HG02798 (cell line): ENCODE measurements around the gene ADAM12.
"Not testable (repeated sequence)": the region's sequence is repeated elsewhere in the genome, so short reads cannot be mapped to it uniquely, and the experiment has no call there.

Experiments
- ATAC-seq: cut with Tn5 transposase; IDR thresholded peaks from one replicate; pipeline ENCODE4 v1.9.1; 2021; ENCODE audit warnings: mild to moderate bottlenecking; ENCODE audit not compliant: unreplicated experiment, poor library complexity

ADAM12 gene

DNA sequence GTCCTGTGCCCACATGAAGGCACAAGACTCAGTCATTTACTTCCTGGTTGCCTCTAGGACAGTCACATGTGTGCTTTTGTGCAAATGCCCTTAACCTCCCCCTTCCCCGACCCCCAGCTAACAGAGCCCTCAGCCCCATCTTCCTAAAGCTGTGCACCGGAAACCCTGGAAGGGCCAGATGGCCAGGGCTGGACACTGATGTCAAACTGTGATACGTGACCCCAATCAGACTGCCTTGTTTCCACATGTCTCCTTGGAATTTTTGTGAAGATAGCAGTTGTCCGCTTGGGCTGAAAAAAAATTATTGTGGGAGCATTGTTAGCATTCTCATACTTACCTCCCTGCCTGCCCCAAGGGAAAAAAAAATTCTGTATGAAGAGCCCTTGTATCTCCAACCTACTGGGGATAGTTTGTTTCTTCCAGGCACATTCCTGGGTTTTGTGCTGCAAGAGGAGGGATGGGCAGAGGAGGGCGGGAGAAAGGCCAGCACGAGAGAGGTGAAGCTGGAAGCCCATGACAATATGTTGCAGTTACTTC lies 17.0 kb upstream of the ADAM12 start:
- ATAC-seq, result no peak

- no peak for ATAC-seq
Measured at GRCh38 chr10:126402721-126403695, 14.7 kb upstream of the ADAM12 start.

DNA sequence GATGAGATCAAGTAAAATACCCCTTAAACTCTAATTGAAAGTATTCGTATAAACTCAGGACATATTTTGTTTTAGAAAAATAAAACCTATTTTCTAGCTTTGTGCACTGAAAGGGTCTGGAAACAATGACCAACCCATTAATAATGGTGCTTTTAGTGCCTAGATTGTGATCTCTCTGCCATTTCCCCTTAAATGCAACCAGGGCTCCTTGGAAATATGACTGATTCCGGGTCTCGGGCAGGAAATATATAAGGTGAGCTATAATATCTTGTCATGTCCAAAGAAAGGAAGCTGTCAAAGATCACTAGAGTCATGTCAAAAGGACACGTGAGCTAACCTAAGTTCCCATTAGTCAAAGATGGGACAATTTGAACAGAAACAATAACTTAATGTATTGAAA lies 12.4 kb upstream of the ADAM12 start:
- no peak for ATAC-seq

DNA sequence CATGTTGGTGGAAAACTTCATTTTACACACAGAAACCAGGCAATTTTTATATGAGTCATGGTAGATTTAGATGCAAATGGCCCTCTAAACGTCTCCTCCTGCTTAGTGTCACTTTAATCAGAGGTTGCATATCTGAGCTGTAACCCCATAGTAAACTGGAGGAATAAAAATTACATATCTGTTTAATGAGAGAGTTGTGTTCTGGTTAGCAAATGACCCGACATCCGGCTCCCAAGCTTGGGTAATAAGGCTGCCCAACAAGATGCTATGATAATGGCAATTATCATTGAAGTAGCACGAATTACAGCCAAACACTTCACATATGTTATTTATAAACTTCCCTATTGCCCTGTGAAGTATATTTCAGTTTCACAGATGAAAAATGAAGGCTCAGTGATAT lies 10.6 kb upstream of the ADAM12 start:
- ATAC-seq, result no peak

GRCh38 chr10:126398383-126398743 lies 10.1 kb upstream of the ADAM12 start:
- ATAC-seq, result no peak

DNA sequence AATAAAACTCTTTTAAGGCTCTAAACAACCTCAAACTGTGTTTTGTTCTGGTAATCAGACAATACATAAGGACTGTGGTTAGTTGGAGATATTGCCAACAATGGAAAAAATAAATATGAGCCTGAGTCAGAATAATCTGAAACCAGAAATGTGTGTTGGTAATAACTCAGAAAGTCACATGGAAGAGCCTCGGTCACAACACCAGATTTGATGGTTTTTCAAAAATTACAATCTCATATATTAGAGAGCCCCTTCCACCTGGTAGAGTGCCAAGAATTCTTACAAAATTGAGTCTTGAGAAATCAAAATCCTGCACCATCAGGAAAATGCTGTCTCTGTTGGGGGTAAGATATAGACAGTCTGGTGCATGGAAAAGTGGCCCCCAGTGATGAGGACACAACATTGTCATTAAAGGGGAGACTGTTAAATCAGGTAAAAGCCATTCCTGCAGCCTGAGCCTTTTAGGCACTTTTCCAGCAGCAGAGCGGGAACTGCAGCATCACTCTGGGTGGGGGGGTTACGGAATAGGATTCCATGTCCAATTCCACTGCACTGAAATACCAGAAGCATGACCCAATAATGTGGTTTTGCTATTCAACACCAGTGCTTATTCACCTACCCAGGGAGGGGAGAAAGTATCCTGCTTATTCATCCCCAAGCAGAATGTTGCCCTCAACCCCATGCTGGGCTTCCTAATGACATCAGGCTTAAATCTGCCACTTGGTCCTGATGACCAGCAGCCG lies 9.5 kb upstream of the ADAM12 start:
- no peak for ATAC-seq

DNA sequence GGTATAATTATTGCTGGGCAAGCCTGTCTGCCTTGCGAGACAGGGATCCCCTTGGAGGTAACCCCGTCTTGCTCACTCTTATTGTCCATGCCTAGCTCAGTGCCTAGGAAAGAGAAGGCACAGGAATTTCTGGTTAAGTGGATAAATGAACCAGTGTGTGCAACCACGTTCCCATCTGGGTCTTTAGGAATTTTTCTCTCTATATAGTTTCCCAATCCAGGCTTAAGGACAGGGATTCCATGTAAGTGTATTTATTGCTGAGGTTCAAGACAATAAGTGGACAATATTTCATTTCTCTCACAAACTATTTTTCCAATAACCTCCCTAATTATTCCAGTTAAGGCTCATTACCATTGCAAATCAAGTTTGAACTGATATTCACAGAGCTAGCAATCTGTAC lies 8.9 kb upstream of the ADAM12 start:
- ATAC-seq, result no peak

GRCh38 chr10:126394948-126395347 lies 6.7 kb upstream of the ADAM12 start:
- no peak for ATAC-seq

GRCh38 chr10:126393076-126393475 lies 4.8 kb upstream of the ADAM12 start:
- no peak for ATAC-seq

- no peak for ATAC-seq
Measured at GRCh38 chr10:126392469-126392868, 4.2 kb upstream of the ADAM12 start.

GRCh38 chr10:126392068-126392467 lies 3.8 kb upstream of the ADAM12 start:
- no peak for ATAC-seq

- ATAC-seq, result no peak
Measured at GRCh38 chr10:126391192-126391885, 3.1 kb upstream of the ADAM12 start.

DNA sequence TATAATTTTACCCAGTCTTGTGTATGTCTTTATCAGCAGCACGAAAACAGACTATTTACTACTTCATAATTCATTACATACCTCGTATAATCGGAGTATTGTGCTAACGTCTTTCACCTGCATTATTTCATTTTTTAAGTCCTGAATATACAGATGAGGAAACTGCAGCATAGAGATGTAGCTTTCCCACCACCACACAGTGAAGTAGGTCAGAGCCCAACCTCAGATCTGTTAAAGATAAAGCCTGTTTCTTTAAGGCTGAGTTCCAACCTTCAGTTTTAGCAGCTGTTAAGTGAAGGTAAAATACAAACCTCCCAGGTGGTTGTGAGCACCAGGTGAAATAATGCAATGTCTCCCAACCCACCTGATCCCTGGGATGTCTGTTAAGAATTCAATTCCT lies 2.0 kb upstream of the ADAM12 start:
- no peak for ATAC-seq

GRCh38 chr10:126387041-126387921 lies 996 bp downstream of the ADAM12 start:
- ATAC-seq, result no peak

DNA sequence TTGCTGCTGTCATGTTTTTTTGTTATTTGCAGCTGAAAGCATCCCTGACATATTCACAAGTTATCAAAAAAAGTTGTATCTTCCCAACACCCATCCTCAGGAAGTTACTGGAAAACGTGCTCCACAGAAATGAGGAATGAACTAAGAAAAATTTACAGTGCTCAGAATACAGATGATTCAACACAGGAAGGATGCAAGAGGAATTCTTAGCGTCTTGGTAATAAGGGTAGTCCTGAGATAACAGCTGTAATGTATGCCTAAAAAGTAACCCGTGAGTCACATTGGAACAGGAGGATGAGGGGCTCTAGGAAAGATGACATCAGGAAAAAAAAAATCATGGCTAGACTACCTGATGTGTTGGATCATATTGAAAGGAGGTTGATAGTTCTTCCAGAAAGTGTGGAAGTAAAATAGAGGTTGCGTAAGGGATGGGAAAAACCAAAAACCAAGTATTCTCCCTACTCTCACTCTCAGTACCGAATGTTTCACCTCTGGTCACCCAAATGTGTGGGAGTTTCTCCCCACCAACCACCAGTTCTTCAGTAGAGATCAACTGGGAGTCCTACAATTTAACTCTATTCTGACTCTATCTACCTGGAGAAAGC lies 3.9 kb downstream of the ADAM12 start:
- ATAC-seq, result no peak

DNA sequence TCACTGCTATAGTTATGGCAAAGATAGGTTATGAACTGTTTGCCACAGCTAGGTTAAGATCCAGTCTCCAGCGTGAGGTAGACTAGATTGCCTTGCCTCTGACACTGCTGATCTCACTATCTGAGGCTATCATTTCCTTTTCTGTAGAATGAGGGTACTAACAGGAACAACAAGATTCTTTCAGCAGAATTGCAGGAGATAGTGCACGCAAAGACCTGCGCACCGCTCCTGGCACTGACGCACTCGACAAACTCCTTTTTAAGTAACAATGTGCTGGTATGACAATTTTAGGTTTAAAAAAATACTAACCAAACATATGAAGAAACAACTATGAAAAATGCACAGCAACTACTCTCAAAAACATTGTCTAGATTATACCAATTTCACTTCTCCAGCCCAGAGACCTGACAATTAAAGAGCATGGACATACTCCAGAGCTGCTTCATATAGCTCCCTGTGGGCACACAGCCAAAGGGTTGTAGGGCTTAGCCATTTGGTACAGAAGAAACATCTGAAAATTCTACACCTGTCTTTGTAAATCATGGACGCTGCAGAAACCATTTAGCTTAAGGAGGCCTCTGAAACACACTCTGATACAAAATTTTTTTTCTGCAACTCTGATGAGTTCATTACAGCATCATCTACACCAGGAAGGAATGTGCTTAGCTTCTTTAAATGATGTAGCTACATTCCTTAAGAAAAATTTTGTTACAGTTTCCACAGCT lies 7.8 kb downstream of the ADAM12 start:
- no peak for ATAC-seq

GRCh38 chr10:126379166-126379565 lies 9.1 kb downstream of the ADAM12 start:
- ATAC-seq, result not testable (repeated sequence)

DNA sequence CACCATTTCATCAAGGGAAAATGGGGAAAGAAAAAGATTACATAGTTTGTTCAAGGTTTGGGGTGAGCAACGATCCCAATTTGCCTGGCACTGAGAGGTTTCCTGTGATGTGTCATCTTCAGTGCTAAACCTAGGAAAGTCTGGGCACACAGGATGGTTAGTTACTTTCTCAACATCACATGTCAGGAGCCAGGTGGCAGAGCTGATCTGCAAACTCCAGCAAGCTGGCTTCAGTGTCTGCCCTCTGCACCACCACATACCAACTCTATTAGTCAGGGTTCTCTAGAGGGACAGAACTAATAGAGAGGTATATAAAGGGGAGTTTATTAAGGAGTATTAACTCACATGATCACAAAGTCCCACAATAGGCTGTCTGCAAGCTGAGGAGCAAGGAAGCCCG lies 11.3 kb downstream of the ADAM12 start:
- no peak for ATAC-seq
